ENCODE data around the gene EME1.
"Not testable (repeated sequence)": the region's sequence is repeated elsewhere in the genome, so short reads cannot be mapped to it uniquely, and the experiment has no call there.

DNA sequence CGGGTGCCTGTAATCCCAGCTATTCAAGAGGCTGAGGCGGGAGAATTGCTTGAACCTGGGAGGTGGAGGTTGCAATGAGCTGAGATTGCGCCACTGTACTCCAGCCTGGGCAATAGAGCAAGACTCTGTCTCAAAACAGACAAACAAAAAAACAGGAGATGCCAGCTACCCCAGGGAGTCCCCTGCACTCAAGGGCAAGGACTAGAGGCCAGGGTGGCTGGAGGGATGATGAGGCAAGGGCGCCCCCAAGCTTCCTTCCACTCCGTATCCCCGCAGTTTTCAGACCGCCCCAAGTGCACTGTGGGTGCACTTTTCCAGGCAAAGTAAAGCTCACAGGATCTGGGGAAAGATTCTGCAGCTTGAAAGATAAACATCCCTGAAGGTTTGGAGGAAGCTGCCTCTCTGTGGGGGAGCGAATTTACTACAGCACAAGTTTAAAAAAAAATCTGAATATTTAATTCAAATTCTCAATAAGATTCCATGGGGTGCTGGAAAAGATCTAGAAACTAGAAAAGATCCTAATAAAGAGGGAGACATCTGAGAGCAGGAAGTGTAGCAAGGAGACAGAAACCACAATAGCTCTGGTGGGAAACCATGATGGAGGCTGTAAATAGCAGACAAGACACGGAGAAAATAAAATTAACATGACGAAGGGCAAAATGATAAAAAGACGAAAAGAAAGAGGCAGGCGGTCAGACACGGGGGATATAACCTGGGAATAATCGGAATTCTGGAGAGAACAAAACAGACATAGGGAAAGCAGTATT, 39.6 kb upstream of the EME1 start:
- TF ChIP-seq, protein P1, sequence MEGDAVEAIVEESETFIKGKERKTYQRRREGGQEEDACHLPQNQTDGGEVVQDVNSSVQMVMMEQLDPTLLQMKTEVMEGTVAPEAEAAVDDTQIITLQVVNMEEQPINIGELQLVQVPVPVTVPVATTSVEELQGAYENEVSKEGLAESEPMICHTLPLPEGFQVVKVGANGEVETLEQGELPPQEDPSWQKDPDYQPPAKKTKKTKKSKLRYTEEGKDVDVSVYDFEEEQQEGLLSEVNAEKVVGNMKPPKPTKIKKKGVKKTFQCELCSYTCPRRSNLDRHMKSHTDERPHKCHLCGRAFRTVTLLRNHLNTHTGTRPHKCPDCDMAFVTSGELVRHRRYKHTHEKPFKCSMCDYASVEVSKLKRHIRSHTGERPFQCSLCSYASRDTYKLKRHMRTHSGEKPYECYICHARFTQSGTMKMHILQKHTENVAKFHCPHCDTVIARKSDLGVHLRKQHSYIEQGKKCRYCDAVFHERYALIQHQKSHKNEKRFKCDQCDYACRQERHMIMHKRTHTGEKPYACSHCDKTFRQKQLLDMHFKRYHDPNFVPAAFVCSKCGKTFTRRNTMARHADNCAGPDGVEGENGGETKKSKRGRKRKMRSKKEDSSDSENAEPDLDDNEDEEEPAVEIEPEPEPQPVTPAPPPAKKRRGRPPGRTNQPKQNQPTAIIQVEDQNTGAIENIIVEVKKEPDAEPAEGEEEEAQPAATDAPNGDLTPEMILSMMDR (IDR thresholded peaks at IDR 0.05), result not testable (repeated sequence)
- TF ChIP-seq POLR2A (IDR thresholded peaks at IDR 0.05), result not testable (repeated sequence)
